H9 (cell line): ENCODE measurements around the gene CHD3. TPM values are rescaled to one million over a fixed set of nuclear protein-coding genes. Genes with fewer than 3 reads are reported as not detected.

Experiments used
- DNase-seq: peaks from one replicate; pipeline ENCODE4 v3.0.0-alpha.2; 2017
- H2AFZ ChIP-seq: one replicate; pipeline ENCODE4 v1.6.1; 2013; ENCODE audit warnings: mild to moderate bottlenecking, low read length, control low read depth, moderate library complexity
- H2AK5ac ChIP-seq: 2 replicates; pipeline ENCODE4 v1.6.1; 2013; ENCODE audit warnings: low read length, control low read depth, mixed read lengths; ENCODE audit not compliant: insufficient read length
- H2BK120ac ChIP-seq: one replicate; pipeline ENCODE4 v1.6.1; 2013; ENCODE audit warnings: low read depth, mild to moderate bottlenecking, low read length, control low read depth, inconsistent platforms; ENCODE audit not compliant: poor library complexity, severe bottlenecking
- H2BK12ac ChIP-seq: 2 replicates; pipeline ENCODE4 v1.6.1; 2013; ENCODE audit warnings: low read length, control low read depth, mixed read lengths, low read depth; ENCODE audit not compliant: insufficient read length
- H2BK15ac ChIP-seq: 2 replicates; pipeline ENCODE4 v1.6.1; 2013; ENCODE audit warnings: low read depth, low read length, control low read depth
- H2BK20ac ChIP-seq: one replicate; pipeline ENCODE4 v1.6.1; 2013; ENCODE audit warnings: low read depth, mild to moderate bottlenecking, low read length, control low read depth, inconsistent platforms; ENCODE audit not compliant: poor library complexity, severe bottlenecking
- H2BK5ac ChIP-seq: 2 replicates; pipeline ENCODE4 v1.6.1; 2013; ENCODE audit warnings: low read length, control low read depth, mixed read lengths; ENCODE audit not compliant: insufficient read length
- H3K14ac ChIP-seq: 2 replicates; pipeline ENCODE4 v1.6.1; 2013; ENCODE audit warnings: low read length, control low read depth; ENCODE audit not compliant: insufficient read depth
- H3K18ac ChIP-seq: 2 replicates; pipeline ENCODE4 v1.6.1; 2013; ENCODE audit warnings: low read depth, mild to moderate bottlenecking, mixed read lengths, low read length, control low read depth; ENCODE audit not compliant: insufficient read length
- H3K23ac ChIP-seq: 2 replicates; pipeline ENCODE4 v1.6.1; 2013; ENCODE audit warnings: low read length, control low read depth, mixed read lengths, low read depth; ENCODE audit not compliant: insufficient read length
- H3K23me2 ChIP-seq: 2 replicates; pipeline ENCODE4 v1.6.1; 2013; ENCODE audit warnings: low read depth, mild to moderate bottlenecking, mixed read lengths, low read length, control low read depth; ENCODE audit not compliant: insufficient read length, poor library complexity, severe bottlenecking
- H3K27ac ChIP-seq: 2 replicates; pipeline ENCODE4 v1.5.1; 2013; ENCODE audit warnings: low read length, control low read depth, mixed read lengths, low read depth; ENCODE audit not compliant: insufficient read length
- H3K27me3 ChIP-seq: 2 replicates; pipeline ENCODE4 v1.6.1; 2013; ENCODE audit warnings: low read length, control low read depth, inconsistent platforms; ENCODE audit not compliant: insufficient read depth
- H3K4ac ChIP-seq: 2 replicates; pipeline ENCODE4 v1.6.1; 2013; ENCODE audit warnings: low read depth, mild to moderate bottlenecking, control low read depth, inconsistent platforms, low read length, moderate library complexity
- H3K4me1 ChIP-seq: 2 replicates; pipeline ENCODE4 v1.6.1; 2013; ENCODE audit warnings: low read length, control low read depth, inconsistent platforms; ENCODE audit not compliant: insufficient read depth
- H3K4me2 ChIP-seq: 2 replicates; pipeline ENCODE4 v1.6.1; 2013; ENCODE audit warnings: low read length, control low read depth, mixed read lengths; ENCODE audit not compliant: insufficient read length, insufficient read depth
- H3K56ac ChIP-seq: 2 replicates; pipeline ENCODE4 v1.6.1; 2013; ENCODE audit warnings: low read depth, mild to moderate bottlenecking, mixed read lengths, low read length, control low read depth; ENCODE audit not compliant: insufficient read length
- H3K79me1 ChIP-seq: 2 replicates; pipeline ENCODE4 v1.6.1; 2013; ENCODE audit warnings: low read depth, mild to moderate bottlenecking, moderate library complexity, low read length, control low read depth, inconsistent platforms; ENCODE audit not compliant: insufficient read depth, poor library complexity, severe bottlenecking
- H3K79me2 ChIP-seq: 2 replicates; pipeline ENCODE4 v1.6.1; 2013; ENCODE audit warnings: low read length, control low read depth, inconsistent platforms; ENCODE audit not compliant: insufficient read depth
- H3K9ac ChIP-seq: 2 replicates; pipeline ENCODE4 v1.6.1; 2013; ENCODE audit warnings: low read length, control low read depth, mixed read lengths; ENCODE audit not compliant: insufficient read length; ENCODE audit errors: extremely low read depth
- H3K9me3 ChIP-seq: one replicate; pipeline ENCODE4 v1.6.1; 2013; ENCODE audit warnings: low read depth, low read length, inconsistent platforms; ENCODE audit not compliant: control insufficient read depth
- H3T11ph ChIP-seq: one replicate; pipeline ENCODE4 v1.6.1; 2013; ENCODE audit warnings: mild to moderate bottlenecking, low read length, control low read depth, inconsistent platforms
- H4K20me1 ChIP-seq: one replicate; pipeline ENCODE4 v1.6.1; 2013; ENCODE audit not compliant: control insufficient read depth, insufficient read length, insufficient read depth
- H4K5ac ChIP-seq: 2 replicates; pipeline ENCODE4 v1.6.1; 2013; ENCODE audit warnings: low read depth, mild to moderate bottlenecking, mixed read lengths, low read length, control low read depth; ENCODE audit not compliant: insufficient read length
- H4K8ac ChIP-seq: replicated peaks from 2 replicates; pipeline ENCODE4 v1.6.1; 2013; ENCODE audit warnings: low read length, control low read depth, mixed read lengths, low read depth; ENCODE audit not compliant: insufficient read length
- H4K91ac ChIP-seq: 2 replicates; pipeline ENCODE4 v1.6.1; 2013; ENCODE audit warnings: low read depth, mild to moderate bottlenecking, moderate library complexity, mixed read lengths, low read length, control low read depth; ENCODE audit not compliant: insufficient read length
- H3K27ac Mint-ChIP-seq, 3 experiments: 2 replicates in 2 of 3; 3 replicates in 1 of 3; pipeline ENCODE4 v1.8.0; 2020 to 2021; ENCODE audit warnings: mixed read lengths in 3 of 3, mild to moderate bottlenecking in 1 of 3, moderate library complexity in 1 of 3
- H3K27me3 Mint-ChIP-seq: 2 replicates; pipeline ENCODE4 v1.8.0; 2021; ENCODE audit warnings: low read depth, mild to moderate bottlenecking, moderate library complexity, mixed read lengths
- H3K36me3 Mint-ChIP-seq, 3 experiments: 2 replicates in 2 of 3; 3 replicates in 1 of 3; pipeline ENCODE4 v1.8.0; 2020 to 2021; ENCODE audit warnings: low read depth in 3 of 3, mixed read lengths in 3 of 3; ENCODE audit not compliant: insufficient read depth in 1 of 3
- H3K4me1 Mint-ChIP-seq, 2 experiments: 2 replicates each; pipeline ENCODE4 v1.8.0; 2020; ENCODE audit warnings: mixed read lengths in 2 of 2
- H3K4me3 Mint-ChIP-seq, 2 experiments: 2 replicates in 1 of 2; 3 replicates in 1 of 2; pipeline ENCODE4 v1.8.0; 2020 to 2021; ENCODE audit warnings: mild to moderate bottlenecking in 2 of 2, mixed read lengths in 2 of 2, moderate library complexity in 1 of 2
- H3K9me3 Mint-ChIP-seq, 2 experiments: 2 replicates in 1 of 2; 3 replicates in 1 of 2; pipeline ENCODE4 v1.8.0; 2020; ENCODE audit warnings: mild to moderate bottlenecking in 2 of 2, mixed read lengths in 2 of 2, moderate library complexity in 1 of 2
- WGBS: extraction: QIAGEN DNeasy Blood & Tissue Kit; methylation state at CpG from one replicate; pipeline ENCODE4 v1.1.7; 2013; ENCODE audit warnings: missing lambda C conversion rate, low lambda C conversion rate, mixed read lengths; ENCODE audit not compliant: insufficient read length; ENCODE audit errors: extremely low coverage; 5-methylcytosine and 5-hydroxymethylcytosine counted together
- total RNA-seq: library from RNA; stranded (reverse); gene quantifications from 2 replicates; pipeline ENCODE4 v1.2.1, GENCODE V29; 2021
- TF ChIP-seq, protein P1 (sequence below): fragments of 200-600 bp; sonication (generic); conservative IDR thresholded peaks from 3 replicates; pipeline ENCODE4 v1.8.0; 2021; ENCODE audit warnings: antibody characterized with exemption, mild to moderate bottlenecking

The CHD3 gene
- total RNA-seq, 1 experiment from 2014 or later = 33.2 TPM

DNA sequence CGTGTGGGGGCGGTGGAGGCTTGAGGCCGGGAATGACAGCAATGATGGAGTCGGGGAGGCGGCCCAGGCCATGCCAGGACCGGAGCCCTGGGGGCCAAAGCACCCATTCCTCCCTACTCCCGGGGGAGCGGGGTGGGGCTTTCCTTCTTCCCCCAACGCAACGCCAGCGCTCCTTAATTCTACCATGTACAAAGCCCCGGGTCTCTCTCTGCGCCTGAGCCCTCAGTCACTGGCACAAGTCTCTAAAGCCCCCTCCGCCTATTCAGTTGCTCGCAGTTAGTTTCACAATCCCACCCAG lies 27.7 kb downstream of the CHD3 start:
- no peak overlapping the region for H3K23ac ChIP-seq
- peaks cover 8% of the 10 kb centered on the region for H3K23me2 ChIP-seq
- H2BK20ac ChIP-seq = no peak overlapping the region
- no peak for DNase-seq
- H3T11ph ChIP-seq = no peak overlapping the region
- no peak overlapping the region for H4K91ac ChIP-seq
- no peak overlapping the region for H2BK15ac ChIP-seq
- WGBS = no CpG with 5 or more reads among the region's 15 CpGs
- H3K27me3 ChIP-seq = peaks cover 17% of the 10 kb centered on the region
- H3K79me2 ChIP-seq = no peaks in the 10 kb centered on the region
- H2BK5ac ChIP-seq = no peak overlapping the region
- H2AFZ ChIP-seq = no peak overlapping the region
- H3K36me3 Mint-ChIP-seq = peaks cover 0 to 1% (median 0%) of the 10 kb centered on the region in 3 experiments; a peak in 2 of 7 replicates
- H3K27me3 Mint-ChIP-seq = peaks cover 64% of the 10 kb centered on the region
- H3K9me3 Mint-ChIP-seq = peaks cover 3 to 4% of the 10 kb centered on the region in 2 experiments; a peak in 3 of 5 replicates
- peaks cover 12 to 13% of the 10 kb centered on the region in 2 experiments for H3K4me1 Mint-ChIP-seq
- no peaks in the 10 kb centered on the region for H3K4me1 ChIP-seq
- peak overlapping the region; percentile 74 to 75 for H3K4me3 Mint-ChIP-seq
- H3K9ac ChIP-seq = no peak overlapping the region
- no peak overlapping the region for H2BK12ac ChIP-seq
- no peak overlapping the region for H2BK120ac ChIP-seq
- TF ChIP-seq, protein P1, sequence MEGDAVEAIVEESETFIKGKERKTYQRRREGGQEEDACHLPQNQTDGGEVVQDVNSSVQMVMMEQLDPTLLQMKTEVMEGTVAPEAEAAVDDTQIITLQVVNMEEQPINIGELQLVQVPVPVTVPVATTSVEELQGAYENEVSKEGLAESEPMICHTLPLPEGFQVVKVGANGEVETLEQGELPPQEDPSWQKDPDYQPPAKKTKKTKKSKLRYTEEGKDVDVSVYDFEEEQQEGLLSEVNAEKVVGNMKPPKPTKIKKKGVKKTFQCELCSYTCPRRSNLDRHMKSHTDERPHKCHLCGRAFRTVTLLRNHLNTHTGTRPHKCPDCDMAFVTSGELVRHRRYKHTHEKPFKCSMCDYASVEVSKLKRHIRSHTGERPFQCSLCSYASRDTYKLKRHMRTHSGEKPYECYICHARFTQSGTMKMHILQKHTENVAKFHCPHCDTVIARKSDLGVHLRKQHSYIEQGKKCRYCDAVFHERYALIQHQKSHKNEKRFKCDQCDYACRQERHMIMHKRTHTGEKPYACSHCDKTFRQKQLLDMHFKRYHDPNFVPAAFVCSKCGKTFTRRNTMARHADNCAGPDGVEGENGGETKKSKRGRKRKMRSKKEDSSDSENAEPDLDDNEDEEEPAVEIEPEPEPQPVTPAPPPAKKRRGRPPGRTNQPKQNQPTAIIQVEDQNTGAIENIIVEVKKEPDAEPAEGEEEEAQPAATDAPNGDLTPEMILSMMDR = no peak
- no peak overlapping the region for H3K27ac ChIP-seq
- H4K8ac ChIP-seq = no peak overlapping the region
- H3K27ac Mint-ChIP-seq = no peak overlapping the region
- no peaks in the 10 kb centered on the region for H3K9me3 ChIP-seq
- H2AK5ac ChIP-seq = no peak overlapping the region
- no peak overlapping the region for H3K14ac ChIP-seq
- no peak overlapping the region for H3K4ac ChIP-seq
- H4K5ac ChIP-seq = no peak overlapping the region
- no peaks in the 10 kb centered on the region for H3K79me1 ChIP-seq
- peak overlapping the region; percentile 77 for H3K4me2 ChIP-seq
- no peak overlapping the region for H3K18ac ChIP-seq
- no peak overlapping the region for H3K56ac ChIP-seq
- H4K20me1 ChIP-seq = no peaks in the 10 kb centered on the region
